DMS53 (cell line): Measurements from ENCODE around the gene PITPNM3.
"Not testable (repeated sequence)": the region's sequence is repeated elsewhere in the genome, so short reads cannot be mapped to it uniquely, and the experiment has no call there.

Experiments used
- DNase-seq: peaks from one replicate; lab custom pipeline; 2025; lab: John Stamatoyannopoulos, UW

Gene PITPNM3

GRCh38 chr17:6501359-6501758 lies 55.0 kb downstream of the PITPNM3 start:
- DNase-seq, result no peak

DNA sequence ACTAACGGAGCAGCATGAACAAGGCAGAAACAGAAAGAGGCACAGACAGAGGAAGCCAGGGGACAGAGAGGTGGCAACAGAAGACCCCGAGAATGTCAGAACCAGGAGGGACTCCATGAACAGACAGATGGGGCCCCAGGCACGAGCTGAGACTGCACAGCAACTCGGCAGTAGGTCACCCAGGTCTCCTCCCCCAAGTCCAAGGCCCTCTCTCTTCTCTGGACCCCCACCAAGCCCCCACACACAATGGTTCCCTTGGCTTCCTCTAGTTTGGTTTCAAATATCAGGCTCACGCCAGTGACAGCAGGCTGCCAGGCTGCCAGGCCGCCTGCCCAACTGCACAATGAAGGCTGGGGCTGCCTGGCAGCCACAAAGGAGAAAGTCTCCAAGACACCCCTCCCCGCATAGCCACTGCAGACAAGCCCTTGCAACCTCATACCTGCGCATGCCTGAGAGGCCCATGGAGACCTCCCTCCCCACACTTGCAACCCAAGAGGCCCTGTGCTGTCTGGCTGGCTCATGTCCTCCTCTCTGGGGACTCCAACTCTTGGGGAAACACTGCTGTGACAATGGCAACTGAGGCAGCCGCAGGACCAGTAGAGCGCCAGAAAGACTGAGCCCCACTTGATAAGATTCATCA lies 57.3 kb downstream of the PITPNM3 start:
- no peak for DNase-seq

GRCh38 chr17:6498356-6498755 lies 58.0 kb downstream of the PITPNM3 start:
- DNase-seq, result no peak

DNA sequence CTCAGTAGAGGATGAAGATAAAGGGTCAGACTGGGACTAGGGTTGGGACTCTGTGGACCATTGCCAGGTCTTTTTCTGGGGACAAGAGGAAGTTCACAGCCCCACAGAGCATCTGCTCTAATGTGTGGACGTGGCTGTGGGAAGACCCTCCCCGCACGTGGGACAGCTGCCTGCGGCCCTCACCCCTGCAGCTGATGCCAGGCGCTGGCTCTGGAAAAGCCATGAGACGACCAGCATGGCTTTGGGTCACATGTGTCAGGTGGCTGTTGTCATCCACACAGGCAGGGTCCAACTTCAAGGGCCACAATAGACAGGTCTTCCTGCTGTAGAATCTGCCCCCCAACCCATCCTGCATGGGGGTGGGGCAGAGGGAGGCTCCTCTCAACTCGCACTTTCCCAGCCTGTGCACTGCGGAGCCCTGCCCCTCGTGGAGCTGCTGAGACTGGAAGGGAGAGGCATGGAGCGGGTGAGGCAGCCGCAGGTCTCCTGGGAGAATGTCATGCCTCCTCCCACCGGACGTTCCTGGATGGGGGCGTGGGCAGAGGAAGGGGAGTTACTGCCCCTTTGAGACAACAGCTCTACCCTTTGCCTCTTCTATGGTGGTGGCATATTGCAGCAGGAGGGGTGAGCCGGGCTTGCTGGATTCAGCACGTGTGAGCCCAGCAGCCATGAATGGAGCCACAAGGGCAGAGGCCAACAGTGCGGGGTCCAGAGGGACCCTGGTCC lies 58.7 kb downstream of the PITPNM3 start:
- no peak for DNase-seq

GRCh38 chr17:6496640-6497441 lies 59.5 kb downstream of the PITPNM3 start:
- DNase-seq, result no peak

DNA sequence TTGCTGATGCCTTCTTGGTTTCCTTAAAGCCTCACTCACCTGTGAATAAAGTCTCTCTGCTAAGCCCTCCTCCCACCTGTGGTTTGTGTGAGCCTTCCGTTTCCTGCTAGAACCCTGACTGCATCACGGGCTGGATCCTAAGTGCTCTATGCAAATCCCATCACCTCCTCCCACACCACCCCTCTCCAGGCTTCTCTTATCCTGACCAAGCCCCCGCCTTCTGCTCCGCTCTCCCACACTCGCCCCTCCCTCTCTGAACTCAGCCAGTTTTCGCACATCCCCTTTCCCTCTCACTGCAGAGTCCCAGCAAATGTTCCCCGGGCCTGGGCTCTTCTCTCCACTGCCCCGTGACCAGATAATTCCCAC lies 60.3 kb downstream of the PITPNM3 start:
- no peak for DNase-seq

- no peak for DNase-seq
These were observed 60.8 kb downstream of the PITPNM3 start for GRCh38 chr17:6495450-6496115.

DNA sequence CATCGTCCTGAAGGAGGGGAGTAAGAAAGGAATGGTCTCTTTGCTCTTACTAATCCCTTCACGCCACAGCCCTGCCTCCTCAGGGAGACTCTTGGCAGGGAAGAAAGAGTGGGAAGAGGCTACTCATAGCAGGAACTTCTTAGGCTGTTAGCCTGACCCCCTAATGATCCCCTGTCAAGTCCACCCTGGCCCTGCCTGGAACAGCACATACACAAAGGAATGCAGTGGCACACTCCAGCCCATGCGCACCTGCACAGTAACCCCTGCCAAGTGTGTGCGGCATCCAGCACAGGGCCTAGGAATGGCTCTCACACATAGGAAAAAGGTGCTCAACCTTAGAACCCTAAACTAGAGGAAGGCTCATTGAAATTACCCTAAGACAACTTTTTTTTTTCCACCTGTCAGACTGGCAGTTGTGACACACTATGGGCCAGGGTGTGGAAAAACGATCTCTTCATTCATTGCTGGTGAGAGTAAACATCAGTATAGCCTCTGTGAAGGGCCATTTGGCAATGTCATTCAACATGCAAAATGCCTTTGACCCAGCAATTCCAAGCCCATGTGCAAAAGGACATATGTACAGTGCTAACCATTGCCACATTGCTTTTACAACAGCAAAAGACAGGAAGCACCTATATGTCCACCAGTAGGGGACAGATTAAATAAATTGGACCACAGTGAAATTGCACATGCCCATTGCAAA lies 62.0 kb downstream of the PITPNM3 start:
- no peak for DNase-seq

GRCh38 chr17:6492892-6493674 lies 63.3 kb downstream of the PITPNM3 start:
- DNase-seq, result peak; percentile 16

GRCh38 chr17:6491071-6491700 lies 65.2 kb downstream of the PITPNM3 start:
- no peak for DNase-seq

DNA sequence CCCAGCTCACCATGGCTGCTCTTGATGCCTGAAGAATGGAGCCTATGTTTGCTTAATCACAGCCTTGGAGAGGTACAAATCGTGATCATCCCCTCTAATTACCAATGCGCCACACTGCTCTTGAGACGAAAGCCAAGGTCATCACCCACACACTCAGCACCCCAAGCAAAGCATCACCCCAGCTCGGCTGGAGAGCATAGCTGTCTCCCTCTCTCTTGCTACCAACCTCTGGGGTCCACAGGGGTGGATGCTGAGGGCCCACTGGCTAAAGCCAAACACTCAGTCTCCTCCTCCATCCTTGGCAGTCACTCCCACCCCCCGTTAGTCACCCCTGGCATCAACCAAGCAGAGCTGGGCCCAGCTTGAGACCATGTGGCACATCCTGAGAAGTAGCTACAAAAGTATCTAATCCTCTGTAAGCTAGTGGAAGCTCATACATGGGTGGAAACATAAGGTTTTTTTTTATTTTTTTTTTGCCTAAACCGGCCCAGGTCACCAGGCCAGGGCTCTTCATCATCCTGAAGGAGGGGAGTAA lies 67.3 kb downstream of the PITPNM3 start:
- DNase-seq, result no peak

GRCh38 chr17:6488008-6488539 lies 68.3 kb downstream of the PITPNM3 start:
- no peak for DNase-seq

DNA sequence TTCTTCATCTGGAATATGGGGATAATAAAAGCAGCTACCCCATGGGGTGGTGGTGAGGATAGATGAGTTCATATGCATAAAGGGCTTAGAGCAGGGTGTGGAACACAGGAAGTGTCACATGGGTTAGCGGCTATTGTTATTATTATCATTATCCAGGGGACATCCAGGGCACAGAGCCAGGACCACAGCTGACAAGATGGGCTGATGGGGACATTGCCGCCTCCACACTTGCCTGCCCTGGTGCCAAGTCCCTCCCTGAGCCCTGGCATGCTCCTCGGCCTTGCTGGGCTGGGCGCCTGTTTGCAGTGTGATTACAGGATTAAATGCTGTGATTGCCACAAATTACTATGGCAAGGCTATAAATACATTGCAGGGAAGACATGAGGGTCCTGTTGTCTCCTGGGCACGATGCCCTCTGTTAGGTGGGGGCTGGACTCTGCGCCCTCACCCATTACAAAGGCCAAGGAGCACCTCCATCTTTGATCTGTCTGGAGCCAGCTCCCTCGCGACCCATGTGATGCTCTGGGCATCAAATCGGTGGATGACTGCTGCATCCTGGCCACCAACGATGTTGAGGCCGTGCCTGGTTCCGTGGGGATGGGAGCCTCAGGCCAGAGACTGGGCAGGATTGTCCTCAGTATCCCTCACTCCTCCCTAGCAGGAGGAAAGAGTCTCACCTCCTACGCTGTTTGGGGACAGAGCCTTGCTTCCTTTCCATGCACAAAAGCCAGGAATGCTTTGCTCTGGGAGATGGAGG lies 68.9 kb downstream of the PITPNM3 start:
- DNase-seq, result no peak

GRCh38 chr17:6485646-6486412 lies 70.5 kb downstream of the PITPNM3 start:
- no peak for DNase-seq

DNA sequence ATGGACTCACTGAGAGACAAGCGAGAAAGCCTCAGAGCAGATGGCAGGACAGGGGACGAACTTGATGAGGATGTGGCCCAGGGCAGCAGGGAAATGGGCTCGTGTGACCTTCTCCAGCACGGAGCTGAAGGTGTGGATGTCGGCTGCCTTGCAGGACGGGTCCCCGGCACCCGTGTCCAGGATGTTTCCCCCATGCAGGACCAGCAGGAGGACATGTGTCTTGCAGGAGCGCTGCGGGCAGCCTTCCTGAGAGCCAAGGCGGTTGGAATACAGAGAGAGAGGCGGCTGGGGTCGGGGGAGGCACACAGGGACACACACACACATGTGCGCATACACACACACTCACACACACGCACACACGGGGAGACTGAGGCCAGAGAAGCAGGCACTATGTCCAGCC lies 72.8 kb downstream of the PITPNM3 start:
- DNase-seq, result no peak

- not testable (repeated sequence) for DNase-seq
These were observed 73.6 kb downstream of the PITPNM3 start for GRCh38 chr17:6482796-6483195.

DNA sequence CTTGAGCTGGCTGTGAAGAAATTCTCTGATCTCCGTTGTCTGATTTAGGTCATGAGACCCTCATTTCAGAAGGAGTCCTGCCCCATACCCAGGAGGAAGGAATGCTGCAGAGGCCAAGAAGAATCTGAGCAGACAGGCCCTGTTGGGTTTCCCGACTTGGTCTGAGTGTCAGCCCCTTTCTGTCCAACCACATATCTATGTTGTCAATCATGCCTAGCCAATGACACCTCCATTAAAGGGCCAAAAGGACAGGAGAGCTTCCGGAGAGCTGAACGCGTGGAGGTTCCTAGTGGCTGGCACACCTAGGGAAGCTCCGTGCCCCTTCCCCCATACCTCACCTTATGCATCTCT lies 74.3 kb downstream of the PITPNM3 start:
- DNase-seq, result no peak

GRCh38 chr17:6480303-6480675 lies 76.1 kb downstream of the PITPNM3 start:
- no peak for DNase-seq
